ENCODE measurements around the gene CIDEA.
"Not testable (repeated sequence)": the region's sequence is repeated elsewhere in the genome, so short reads cannot be mapped to it uniquely, and the experiment has no call there.

GRCh38 chr18:12214296-12215005, 39.7 kb upstream of the CIDEA start:
- TF ChIP-seq CTCF, POLR2A (IDR thresholded peaks at IDR 0.05): not testable (repeated sequence)

Measured in body of pancreas (tissue), 4 donors.